GM18498 (cell line): ENCODE data around the gene SSTR5.

ENCODE experiments used
- ATAC-seq: cut with Tn5 transposase; IDR thresholded peaks from one replicate; pipeline ENCODE4 v1.9.1; 2021; ENCODE audit warnings: mild to moderate bottlenecking, moderate library complexity; ENCODE audit not compliant: unreplicated experiment

SSTR5 gene

GRCh38 chr16:1038932-1039331 is 33.6 kb upstream of the SSTR5 start:
- ATAC-seq: no peak

- ATAC-seq: no peak
Observed at GRCh38 chr16:1039762-1040161, 32.8 kb upstream of the SSTR5 start.

- ATAC-seq: no peak
Observed at GRCh38 chr16:1040346-1040745, 32.2 kb upstream of the SSTR5 start.

- ATAC-seq: no peak
Observed at GRCh38 chr16:1042049-1042744, 30.4 kb upstream of the SSTR5 start.

GRCh38 chr16:1042866-1043265 is 29.7 kb upstream of the SSTR5 start:
- no peak for ATAC-seq

GRCh38 chr16:1043881-1044451 is 28.6 kb upstream of the SSTR5 start:
- no peak for ATAC-seq

GRCh38 chr16:1044460-1045309 is 27.9 kb upstream of the SSTR5 start:
- no peak for ATAC-seq

- ATAC-seq: no peak
Observed at GRCh38 chr16:1045310-1045992, 27.1 kb upstream of the SSTR5 start.

GRCh38 chr16:1045993-1046911 is 26.3 kb upstream of the SSTR5 start:
- ATAC-seq: no peak

- ATAC-seq: no peak
Observed at GRCh38 chr16:1047123-1047522, 25.4 kb upstream of the SSTR5 start.

GRCh38 chr16:1047801-1048200 is 24.7 kb upstream of the SSTR5 start:
- no peak for ATAC-seq

GRCh38 chr16:1048442-1049112 is 24.0 kb upstream of the SSTR5 start:
- no peak for ATAC-seq

- ATAC-seq: no peak
Observed at GRCh38 chr16:1049113-1049975, 23.2 kb upstream of the SSTR5 start.

- ATAC-seq: no peak
Observed at GRCh38 chr16:1049976-1050247, 22.6 kb upstream of the SSTR5 start.

GRCh38 chr16:1050516-1050915 is 22.0 kb upstream of the SSTR5 start:
- ATAC-seq: no peak

- ATAC-seq: no peak
Observed at GRCh38 chr16:1050921-1051320, 21.6 kb upstream of the SSTR5 start.

GRCh38 chr16:1051446-1051845 is 21.1 kb upstream of the SSTR5 start:
- no peak for ATAC-seq

- ATAC-seq: no peak
Observed at GRCh38 chr16:1052721-1053120, 19.8 kb upstream of the SSTR5 start.

GRCh38 chr16:1053121-1053521 is 19.4 kb upstream of the SSTR5 start:
- no peak for ATAC-seq
